ENCODE data around the gene PTMA. TPM values are rescaled to one million over a fixed set of nuclear protein-coding genes. Genes with fewer than 3 reads are reported as not detected.

PTMA gene
- total RNA-seq, 1 donor from 2014 or later = 2,102 TPM

- H3K36me3 ChIP-seq = no peaks in the 10 kb centered on the region
- no peak for TF ChIP-seq EZH2phosphoT487 (IDR thresholded peaks at IDR 0.05)
- no peak for TF ChIP-seq EZH2 (IDR thresholded peaks at IDR 0.05)
- TF ChIP-seq CTCF (IDR thresholded peaks at IDR 0.05) = no peak
- no peak for DNase-seq (ENCODE audit: low spot score)
- H3F3A ChIP-seq (ENCODE audit: low read depth) = peaks cover 56% of the 10 kb centered on the region
- peak overlapping the region; percentile 37 for H3K4me3 ChIP-seq
- H3K4me1 ChIP-seq = peaks cover 15% of the 10 kb centered on the region
- H3K9ac ChIP-seq = no peak overlapping the region
- peak overlapping the region; percentile 95 for H2AFZ ChIP-seq (replicated peaks)
- no peaks in the 10 kb centered on the region for H4K20me1 ChIP-seq (ENCODE audit: low read depth)
- no peak overlapping the region for H3K27ac Mint-ChIP-seq
- H3K36me3 Mint-ChIP-seq = peaks cover 8% of the 10 kb centered on the region
- peaks cover 22% of the 10 kb centered on the region for H3K9me3 Mint-ChIP-seq
- H3K4me1 Mint-ChIP-seq = peaks cover 20% of the 10 kb centered on the region
- H3K27me3 Mint-ChIP-seq (ENCODE audit: insufficient read depth, low read depth) = peaks cover 14% of the 10 kb centered on the region
- peaks cover 4% of the 10 kb centered on the region for H3K27me3 ChIP-seq
- no peak overlapping the region for H3K4me3 Mint-ChIP-seq
- H3K4me2 ChIP-seq = peak overlapping the region; percentile 75
- H3K9me3 ChIP-seq (ENCODE audit: low read depth) = no peaks in the 10 kb centered on the region
- H3K79me2 ChIP-seq (ENCODE audit: low read depth) = no peaks in the 10 kb centered on the region
- H3K27ac ChIP-seq = no peak overlapping the region
Observed at GRCh38 chr2:231661422-231662027, 46.8 kb upstream of the PTMA start.

GRCh38 chr2:231662028-231662810, 46.1 kb upstream of the PTMA start:
- no peaks in the 10 kb centered on the region for H3K9me3 ChIP-seq (ENCODE audit: low read depth)
- peaks cover 4% of the 10 kb centered on the region for H3K27me3 ChIP-seq
- H3K4me1 Mint-ChIP-seq = peaks cover 25% of the 10 kb centered on the region
- DNase-seq (ENCODE audit: low spot score) = peak; percentile 98
- H3K4me2 ChIP-seq = peak overlapping the region; percentile 75
- peaks cover 63% of the 10 kb centered on the region for H3F3A ChIP-seq (ENCODE audit: low read depth)
- no peak overlapping the region for H3K27ac Mint-ChIP-seq
- H3K36me3 Mint-ChIP-seq = peaks cover 8% of the 10 kb centered on the region
- TF ChIP-seq EZH2 (IDR thresholded peaks at IDR 0.05) (no peak), CTCF (IDR thresholded peaks at IDR 0.05) (no peak), EZH2phosphoT487 (IDR thresholded peaks at IDR 0.05) (no peak)
- H3K79me2 ChIP-seq (ENCODE audit: low read depth) = no peaks in the 10 kb centered on the region
- peak overlapping the region; percentile 95 for H2AFZ ChIP-seq (replicated peaks)
- H3K9ac ChIP-seq = no peak overlapping the region
- H3K4me1 ChIP-seq = peaks cover 15% of the 10 kb centered on the region
- H3K36me3 ChIP-seq = no peaks in the 10 kb centered on the region
- no peaks in the 10 kb centered on the region for H4K20me1 ChIP-seq (ENCODE audit: low read depth)
- H3K4me3 ChIP-seq = peak overlapping the region; percentile 37
- H3K27ac ChIP-seq = no peak overlapping the region
- H3K9me3 Mint-ChIP-seq = peaks cover 22% of the 10 kb centered on the region
- peaks cover 14% of the 10 kb centered on the region for H3K27me3 Mint-ChIP-seq (ENCODE audit: insufficient read depth, low read depth)
- no peak overlapping the region for H3K4me3 Mint-ChIP-seq

GRCh38 chr2:231662811-231663457, 45.4 kb upstream of the PTMA start:
- no peaks in the 10 kb centered on the region for H3K79me2 ChIP-seq (ENCODE audit: low read depth)
- Mint-ChIP-seq H3K27ac (no peak overlapping the region), H3K4me1 (peaks cover 31% of the 10 kb centered on the region), H3K9me3 (peaks cover 22% of the 10 kb centered on the region), H3K4me3 (peak overlapping the region; percentile 16), H3K27me3 (ENCODE audit: insufficient read depth, low read depth) (peaks cover 16% of the 10 kb centered on the region), H3K36me3 (peaks cover 8% of the 10 kb centered on the region)
- H2AFZ ChIP-seq (replicated peaks) = no peak overlapping the region
- no peak for DNase-seq (ENCODE audit: low spot score)
- H3K4me1 ChIP-seq = peaks cover 15% of the 10 kb centered on the region
- H3K27me3 ChIP-seq = peaks cover 4% of the 10 kb centered on the region
- H3K4me2 ChIP-seq = no peak overlapping the region
- no peaks in the 10 kb centered on the region for H3K36me3 ChIP-seq
- H3K27ac ChIP-seq = no peak overlapping the region
- H4K20me1 ChIP-seq (ENCODE audit: low read depth) = no peaks in the 10 kb centered on the region
- no peaks in the 10 kb centered on the region for H3K9me3 ChIP-seq (ENCODE audit: low read depth)
- no peak overlapping the region for H3K9ac ChIP-seq
- H3K4me3 ChIP-seq = no peak overlapping the region
- peaks cover 66% of the 10 kb centered on the region for H3F3A ChIP-seq (ENCODE audit: low read depth)
- TF ChIP-seq EZH2phosphoT487 (IDR thresholded peaks at IDR 0.05) (no peak), CTCF (IDR thresholded peaks at IDR 0.05) (no peak), EZH2 (IDR thresholded peaks at IDR 0.05) (no peak)
